ENCODE data around the gene ATXN3L.

The ATXN3L gene

DNA sequence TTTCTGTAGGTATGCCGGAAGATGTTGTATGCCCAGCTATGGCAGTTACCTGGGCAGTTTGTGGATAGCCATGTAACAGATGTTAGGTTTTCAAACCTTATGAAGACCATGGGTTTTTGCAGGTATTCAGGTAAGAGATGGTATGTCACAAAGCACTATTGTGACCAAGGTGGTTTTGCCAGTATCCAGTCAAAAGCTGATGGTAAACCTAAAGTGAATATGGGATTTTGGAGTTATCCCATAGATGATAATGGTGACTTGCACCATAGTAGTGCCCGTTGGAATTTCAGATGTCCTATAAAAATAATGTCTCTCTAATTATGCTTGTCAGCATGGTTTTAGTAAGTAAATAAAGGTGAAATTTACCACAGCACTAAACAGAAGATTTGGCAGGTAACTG, at the start of gene ATXN3L:
ATXN3L (minus strand) TSS at position 101 of the 400 bp plus-strand sequence. CDS start 119 bp downstream, outside the sequence.
- ATAC-seq, result no peak

DNA sequence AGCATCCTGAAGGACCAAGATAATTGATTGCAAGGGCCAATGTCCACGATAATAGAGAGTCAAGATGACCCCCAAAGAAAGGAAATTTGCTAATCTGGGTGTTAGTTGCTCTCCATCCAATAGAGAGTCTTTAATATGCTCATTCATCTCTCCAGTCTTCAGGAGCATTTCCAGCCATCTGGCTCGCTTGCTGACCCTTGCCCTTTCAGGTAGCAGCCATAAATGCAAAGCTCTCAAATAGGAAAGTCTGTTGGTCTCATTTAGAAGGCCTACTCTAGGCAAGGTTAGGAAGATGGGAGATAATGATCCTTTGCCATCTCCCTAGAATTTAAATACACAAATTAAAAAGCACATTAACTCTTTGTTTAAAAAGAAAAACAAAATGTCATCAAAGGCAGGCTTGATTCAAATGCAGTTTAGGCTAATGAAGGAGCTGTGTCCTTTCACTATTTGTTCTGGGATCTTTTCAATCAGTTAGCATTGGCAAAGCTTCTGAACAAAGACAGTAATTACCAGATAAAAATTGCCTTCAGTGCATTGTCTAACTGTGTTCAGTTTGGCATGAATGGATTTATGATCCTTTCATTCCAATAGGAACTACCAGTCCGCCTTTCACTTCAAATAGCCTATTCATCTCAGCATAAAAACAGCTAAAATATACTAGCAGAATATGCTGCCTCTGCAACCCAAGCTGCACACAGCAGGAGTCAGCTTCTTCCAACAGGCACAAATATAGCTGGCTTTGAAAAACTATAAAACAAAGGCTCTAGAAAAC, 49.6 kb upstream of the ATXN3L start:
- ATAC-seq, result no peak

DNA sequence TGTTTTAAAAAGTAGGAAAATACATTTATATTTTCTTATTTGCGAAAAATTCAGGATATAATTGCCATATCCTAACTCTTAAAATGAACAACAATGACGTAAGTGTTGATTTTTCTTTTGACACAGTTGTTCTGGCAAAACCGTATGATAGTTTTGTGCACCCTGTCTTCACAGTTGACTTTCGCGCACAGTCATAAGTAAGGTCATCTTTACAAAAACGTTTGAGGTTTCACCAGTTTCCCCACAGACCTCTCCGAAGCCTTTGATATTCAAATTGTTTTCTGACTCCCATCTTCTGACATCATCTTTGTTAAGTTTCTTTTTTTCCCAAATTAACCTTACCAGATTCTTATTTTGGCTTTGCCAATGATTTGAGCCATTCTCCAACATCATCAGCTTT, 48.1 kb upstream of the ATXN3L start:
- ATAC-seq, result no peak

DNA sequence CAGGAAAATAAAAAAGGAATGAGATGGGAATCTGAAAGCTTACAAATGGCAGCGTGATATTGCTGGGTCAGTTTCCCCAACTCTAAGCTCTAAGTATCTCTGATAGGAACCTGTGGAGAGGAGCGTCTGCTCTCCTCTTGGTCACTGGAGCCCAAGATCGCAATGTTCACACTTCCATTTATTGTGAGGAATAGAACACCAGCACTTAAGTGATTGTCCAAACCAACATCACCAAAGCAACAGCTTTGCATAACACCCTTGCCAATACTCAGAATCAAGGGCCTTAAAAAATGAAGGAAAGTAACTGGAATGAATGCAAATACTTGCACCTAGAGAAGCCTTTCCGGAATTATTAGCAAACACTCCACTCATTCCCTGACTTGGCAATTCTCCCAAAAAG, 46.8 kb upstream of the ATXN3L start:
- no peak for ATAC-seq

DNA sequence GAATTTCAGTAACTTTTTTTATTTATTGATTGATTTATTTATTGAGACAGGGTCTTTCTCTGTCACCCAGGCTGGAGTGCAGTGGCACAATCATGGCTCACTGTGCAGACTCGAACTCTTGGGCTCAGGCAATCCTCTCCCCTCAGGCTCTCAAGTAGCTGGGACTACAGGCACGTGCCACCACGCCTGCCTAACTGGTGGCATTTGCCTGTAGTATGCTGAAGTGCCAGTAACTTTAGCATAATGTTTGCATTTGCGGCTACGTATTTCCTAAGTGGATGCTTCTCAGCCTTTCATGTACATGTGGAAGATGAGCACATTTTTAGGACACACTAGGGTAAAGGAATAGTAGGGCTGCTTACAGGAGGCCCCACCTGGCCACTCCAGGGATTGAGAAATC, 45.3 kb upstream of the ATXN3L start:
- ATAC-seq, result no peak

DNA sequence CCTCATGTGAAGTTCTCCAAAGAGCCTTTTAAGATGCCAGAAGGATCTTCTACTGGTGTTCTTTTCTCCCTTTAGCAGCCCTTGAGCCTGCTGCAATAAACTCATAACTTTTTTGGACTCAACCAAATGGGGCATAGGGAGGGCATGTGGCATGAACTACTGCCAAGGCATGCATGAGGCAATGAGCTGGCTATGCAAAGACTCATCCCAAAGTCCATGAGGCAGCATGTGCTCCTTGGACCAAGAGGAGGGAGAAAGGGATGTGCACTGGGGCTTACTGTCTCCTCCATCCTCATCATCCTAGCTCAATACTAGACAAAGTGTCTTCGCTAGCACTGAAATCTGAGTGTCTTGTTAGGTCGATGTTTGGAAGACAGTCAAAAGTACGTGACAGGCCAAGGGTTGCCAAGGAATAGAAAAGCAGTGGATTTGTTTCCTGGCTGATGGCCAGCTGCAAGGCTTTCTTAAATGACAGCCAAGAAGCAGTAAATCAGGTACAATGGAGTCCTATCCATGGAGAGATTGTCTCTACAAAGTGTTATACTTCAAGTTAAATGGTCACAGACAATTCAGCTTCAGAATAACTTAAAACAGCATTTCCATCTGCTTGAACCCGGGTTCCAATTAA, 44.5 kb upstream of the ATXN3L start:
- no peak for ATAC-seq

DNA sequence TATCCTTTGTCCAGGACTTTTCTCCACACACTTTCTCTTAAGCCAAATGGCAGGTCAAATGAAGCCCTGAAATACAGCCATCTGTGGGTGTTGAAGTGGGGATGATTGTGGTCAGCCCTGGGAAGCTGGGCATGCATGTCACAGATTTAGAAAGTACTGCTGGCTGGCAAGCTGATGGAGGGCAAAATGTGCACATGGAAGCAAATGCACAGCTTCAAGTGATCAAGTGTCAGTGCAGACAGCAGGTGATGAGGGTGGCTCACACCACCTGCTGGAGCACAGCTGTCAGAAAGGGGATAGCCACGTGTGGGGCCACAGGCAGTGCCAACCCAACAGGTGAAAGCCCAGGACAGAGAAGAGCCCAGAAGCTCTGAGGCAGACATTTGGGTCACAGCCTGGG, 40.3 kb upstream of the ATXN3L start:
- ATAC-seq, result no peak

DNA sequence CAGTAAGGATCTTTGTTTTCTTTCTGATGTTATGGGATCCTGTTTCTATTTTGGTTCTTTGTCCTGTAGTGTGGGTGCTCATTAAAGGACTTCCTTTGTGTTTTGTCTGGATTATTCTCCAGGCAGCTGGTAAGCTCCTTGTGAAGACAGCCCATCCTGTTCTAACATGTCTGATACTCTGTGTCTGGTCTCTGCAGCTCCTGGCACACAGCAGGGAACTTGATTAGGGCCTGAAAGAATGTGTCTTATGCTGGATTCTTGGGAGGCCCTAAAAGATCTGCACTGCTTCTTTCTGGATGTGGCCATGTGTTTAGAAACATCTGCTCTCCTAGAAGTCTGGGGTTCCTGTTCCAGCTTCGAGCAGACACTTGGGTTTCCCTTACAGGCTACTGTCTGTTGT, 38.1 kb upstream of the ATXN3L start:
- ATAC-seq, result no peak

DNA sequence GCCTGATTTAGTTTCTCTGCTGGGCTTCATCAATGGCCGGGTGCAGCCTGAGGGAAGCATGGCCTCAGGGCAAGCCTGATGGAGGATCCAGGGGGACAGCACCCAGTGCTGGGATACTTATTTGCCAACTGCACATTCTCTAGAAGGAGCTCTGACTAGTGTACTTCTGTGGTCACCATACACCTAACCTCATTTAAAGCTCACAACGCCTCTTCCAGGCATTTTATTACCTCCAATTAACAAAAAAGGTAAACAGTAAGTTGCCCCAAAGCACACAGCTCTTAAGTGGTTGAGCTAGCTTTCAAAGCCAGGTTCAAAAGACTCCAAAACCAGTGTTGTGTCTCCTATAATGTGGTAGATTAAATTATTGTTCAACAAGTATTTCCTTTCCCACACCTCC, 26.8 kb upstream of the ATXN3L start:
- no peak for ATAC-seq

DNA sequence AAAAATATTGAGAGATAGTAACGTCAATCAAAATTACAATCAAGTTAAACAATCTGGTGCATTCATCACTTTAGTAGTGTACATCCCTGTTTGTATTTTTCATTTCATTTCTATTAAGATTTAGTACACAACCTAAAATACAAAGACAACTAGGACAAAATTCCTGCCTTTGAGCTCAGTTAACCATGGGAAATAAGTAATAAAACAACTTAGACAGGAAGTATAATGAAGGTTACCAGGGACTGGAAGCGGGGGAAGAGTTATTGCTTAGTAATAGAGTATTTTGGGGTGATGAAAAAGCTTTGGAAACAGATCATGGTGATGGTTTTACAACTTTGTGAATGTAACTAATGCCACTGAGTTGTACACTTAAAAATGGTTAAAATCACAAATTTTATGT, 25.6 kb upstream of the ATXN3L start:
- no peak for ATAC-seq

DNA sequence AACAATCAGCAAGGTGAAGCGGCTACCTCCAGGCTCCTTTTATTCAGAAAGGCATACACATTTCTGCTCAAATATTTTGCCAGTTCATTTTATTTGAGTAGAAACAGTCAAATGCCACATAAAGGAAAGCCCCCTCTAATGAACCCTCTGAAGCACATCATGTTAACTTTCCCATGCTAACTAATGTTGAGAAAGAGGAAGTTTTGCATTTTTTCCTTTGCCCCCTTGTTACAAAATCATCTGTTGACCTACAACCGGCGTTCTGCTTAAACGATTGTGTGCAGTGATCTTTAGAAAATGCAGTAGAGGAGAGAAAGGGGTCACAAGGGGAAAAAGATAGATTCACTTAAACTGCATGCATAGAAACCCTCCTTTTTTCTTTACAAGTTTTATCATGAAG, 25.2 kb upstream of the ATXN3L start:
- ATAC-seq, result no peak

DNA sequence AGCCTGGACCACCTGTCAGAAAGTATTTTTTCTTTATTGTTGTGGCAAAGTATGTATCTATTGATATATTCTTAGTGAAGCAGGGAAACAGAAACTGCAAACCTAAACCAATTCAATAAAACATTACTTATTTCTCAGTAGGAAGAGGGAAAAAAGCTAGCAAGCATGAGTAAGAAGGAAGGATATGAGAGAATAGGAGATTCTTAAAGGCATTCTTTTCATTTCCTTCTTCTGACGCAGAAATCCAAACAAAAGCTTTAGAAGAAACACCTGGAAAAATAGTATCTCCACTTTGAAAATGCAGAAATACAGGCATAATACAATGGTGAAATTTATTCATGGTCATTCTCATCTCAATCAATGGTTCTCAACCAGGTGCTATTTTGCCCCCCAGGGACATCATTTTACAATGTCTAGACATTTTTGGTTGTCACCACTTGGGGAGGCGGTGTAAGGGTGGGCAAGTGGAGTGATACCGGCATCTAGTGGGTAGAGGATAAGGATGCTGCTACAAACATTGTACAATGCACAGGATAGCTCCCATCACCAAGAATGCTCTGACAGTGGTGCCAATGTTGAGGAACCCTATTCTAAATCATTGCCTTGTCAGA, 21.7 kb upstream of the ATXN3L start:
- no peak for ATAC-seq

DNA sequence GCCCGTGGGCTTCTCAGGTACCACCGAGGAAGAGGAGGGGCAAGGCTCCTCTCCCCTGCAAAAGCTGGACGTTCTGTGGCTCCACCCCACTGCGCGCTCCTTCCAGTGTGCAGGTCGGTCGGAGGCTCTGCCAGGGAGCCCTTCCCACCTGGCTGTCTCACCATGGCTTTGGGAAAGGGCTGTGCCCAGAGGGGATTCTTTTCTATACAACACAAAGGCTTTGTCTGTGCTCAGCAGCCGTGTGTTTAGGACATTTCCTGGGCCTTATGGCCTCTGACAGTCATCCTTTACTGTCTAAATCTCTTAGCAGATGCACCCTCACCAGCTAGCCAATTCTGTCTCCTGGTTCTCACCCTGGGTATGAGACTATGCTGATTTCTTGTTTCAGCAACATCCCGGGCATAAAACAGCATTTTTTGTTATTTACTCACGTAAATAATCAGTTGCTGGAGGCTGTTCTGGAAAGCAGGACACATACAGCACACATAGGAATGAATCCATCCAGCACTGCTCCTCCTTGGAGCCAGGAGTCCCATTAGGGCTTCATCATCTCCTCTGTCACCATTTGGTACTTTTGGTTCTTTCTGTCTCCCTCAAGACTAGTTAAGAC, 20.4 kb upstream of the ATXN3L start:
- ATAC-seq, result no peak

DNA sequence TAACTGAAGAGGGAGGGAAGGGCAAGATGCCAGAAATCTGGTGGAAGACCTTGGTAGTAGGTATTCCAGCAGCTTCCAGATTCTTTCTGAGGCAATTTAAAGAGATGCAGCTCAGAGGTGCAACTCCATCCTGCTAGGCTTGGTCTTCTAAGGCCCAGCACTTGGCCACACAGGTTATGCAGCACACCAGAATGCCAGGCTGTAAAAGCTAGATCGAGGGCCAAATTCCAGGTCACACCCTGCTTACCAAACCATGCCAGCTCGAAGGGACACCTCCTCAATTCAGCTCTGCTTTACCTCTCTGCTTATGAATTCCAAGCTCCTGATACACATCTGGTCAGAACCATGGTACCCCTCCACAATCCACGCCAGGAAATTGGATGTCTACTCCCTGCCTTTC, 19.8 kb upstream of the ATXN3L start:
- ATAC-seq, result no peak

DNA sequence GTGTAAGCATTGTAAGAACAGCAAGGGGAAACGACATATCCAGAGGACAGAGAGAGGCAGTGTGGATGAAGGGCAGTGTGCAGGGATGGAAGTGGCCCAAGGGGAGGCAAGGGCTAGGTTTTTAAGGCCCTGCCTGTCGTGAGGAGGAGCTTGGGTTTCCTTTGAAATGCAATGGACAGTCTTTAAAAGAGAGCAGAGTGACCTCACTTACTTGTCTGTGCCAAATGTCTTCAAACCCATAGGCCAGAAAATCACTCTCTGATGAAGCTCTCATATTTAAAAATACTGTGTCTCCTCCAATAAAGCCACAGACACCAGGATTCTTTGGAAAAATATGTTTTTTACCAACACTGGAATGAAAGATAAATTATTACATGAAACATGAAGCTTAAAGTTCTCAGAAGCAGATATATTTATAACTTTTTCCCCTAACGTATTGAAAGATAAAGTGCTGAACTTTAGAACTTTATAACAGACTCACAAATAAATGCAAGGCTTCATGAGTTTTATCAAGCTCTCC, 19.2 kb upstream of the ATXN3L start:
- no peak for ATAC-seq

DNA sequence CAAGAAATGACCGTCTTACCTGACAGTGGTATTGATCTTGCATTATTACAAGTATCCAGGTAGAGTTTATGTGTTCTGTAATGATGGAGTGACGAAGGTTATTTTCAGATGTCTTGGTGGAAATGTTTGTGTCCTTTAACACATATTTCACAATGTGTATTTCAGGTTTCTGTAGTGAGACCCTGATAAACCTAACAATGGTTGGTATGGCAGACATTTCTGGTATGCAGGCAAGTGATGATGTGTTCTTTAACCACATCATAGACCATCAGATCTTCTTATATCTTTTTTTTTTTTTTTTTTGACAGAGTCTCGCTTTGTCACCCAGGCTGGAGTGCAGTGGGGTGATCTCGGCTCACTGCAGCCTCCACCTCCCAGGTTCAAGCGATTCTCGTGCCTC, 14.6 kb upstream of the ATXN3L start:
- ATAC-seq, result no peak

DNA sequence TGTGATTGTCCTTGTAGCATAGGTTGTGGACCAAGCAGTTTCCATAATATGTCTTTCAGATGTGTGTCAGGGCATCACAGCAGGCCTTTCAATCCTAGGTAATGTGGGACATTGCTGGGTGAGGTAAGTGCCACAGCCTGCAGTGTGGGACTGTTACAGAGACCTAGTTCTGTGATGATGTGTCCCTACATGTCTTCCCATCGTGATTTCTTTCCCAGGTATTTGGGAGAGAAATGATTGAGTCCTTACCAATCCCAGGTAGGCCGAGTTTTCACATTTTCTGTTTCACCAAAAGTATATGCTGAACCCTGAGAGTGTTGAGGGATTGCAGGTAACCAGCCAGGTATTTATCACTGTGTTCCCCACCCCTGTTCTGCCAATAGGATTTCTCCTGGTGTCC, 10.6 kb upstream of the ATXN3L start:
- no peak for ATAC-seq

DNA sequence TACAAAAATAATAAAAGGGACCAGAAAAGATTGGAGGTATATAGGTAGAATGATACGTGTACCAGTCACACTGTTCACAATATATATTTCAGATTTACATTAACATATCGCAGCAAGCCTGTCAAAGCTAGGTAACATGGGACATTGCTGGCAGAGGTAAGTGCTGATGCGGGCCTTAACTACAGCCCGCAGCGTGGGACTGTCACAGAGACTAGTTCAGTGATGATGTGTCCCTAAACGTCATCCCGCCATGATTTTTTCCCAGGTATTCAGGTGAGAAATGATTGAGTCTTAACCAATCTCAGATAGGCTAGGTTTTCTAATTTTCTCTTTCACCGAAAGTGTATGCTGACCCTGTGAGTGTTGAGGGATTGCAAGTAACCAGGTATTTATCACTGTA, 7.8 kb upstream of the ATXN3L start:
- no peak for ATAC-seq

DNA sequence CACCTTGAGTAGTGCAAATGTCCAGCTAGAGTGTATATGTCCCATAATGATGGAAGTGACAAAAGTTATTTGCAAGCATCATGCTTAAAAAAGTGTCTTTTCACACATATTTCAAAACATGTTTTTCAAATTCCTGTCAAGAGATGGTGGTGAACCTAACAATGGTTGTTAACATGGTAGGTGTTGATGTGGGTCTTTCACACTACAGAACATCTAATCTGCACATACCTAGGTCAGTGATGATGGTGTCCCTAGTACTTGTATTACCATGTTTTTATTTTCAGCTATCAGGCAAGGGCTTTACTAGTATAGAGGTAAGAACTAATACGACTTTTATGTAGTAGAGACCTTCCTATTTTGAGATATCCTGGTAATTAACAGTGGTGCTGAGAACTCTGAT, 3.4 kb upstream of the ATXN3L start:
- ATAC-seq, result no peak

DNA sequence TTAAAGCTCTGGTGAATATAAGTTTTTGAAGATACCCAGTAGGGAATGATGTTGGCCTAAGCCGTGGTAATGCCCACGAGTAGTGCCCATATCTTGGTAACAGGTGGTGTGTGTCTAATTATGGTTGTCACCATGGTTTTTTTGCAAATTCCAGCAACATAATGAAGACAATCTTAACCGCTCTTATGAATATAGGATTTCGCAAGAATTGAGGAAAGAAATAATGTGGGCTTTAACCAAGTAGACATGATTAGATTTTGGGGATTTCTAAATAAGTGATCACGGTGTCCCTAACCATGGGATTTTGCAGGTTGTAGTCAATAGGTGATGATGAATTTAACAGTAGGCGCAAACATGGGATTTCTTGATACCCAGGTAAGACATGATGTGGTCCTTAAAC, 2.5 kb downstream of the ATXN3L start:
- no peak for ATAC-seq

DNA sequence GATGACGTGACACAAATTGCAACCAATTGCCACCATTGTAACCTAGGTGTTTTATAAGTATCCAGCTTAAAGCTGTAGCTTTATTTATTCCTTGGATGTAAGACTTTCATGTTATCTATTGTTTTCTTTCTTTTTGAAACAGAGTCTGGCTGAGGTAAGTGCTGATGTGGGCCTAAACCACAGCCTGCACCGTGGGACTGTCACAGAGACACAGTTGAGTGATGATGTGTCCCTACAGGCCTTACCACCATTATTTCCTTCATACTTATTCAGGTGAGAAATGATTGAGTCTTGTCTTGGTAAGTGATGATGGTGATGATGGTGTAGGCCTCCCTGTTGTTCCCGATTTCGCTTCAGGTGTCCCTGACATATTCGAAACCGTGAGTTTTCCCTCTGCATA, 8.3 kb downstream of the ATXN3L start:
- ATAC-seq, result no peak

DNA sequence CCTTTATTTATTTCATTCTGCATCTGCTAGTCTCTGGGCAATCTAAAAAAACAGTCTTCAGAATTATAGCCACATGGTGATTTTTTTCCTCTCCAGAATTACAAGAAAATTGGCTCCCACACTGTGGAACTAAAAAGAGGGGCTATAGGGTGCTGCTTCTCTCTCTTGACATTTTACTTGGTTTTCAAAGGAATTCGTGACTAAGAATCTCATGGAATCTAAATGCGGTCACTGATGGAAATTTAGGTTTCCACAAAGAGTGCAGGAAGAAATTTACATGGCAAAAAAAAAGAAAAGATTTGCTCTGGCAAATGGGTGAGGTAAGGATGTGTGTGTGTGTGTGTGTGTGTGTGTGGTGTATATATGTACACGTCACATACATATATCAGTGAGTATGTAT, 10.2 kb downstream of the ATXN3L start:
- ATAC-seq, result no peak

DNA sequence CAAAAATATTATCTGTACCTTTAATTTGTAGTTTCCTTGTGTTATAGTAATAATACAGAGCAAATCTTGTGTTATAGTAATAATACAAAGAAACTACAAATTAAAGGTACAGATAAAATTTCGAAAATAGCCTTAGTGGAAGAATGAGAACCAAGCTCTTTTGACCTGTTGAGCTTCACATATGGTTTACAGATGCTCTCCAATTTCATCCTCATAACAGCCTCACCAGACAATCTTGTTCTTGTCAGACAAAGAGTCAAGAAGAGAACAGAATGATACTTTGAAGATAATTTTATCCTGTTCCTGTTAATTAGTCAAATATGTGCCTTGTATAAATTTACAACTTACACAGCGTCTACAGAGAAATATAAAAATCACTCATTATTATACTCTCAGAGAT, 12.8 kb downstream of the ATXN3L start:
- ATAC-seq, result no peak

DNA sequence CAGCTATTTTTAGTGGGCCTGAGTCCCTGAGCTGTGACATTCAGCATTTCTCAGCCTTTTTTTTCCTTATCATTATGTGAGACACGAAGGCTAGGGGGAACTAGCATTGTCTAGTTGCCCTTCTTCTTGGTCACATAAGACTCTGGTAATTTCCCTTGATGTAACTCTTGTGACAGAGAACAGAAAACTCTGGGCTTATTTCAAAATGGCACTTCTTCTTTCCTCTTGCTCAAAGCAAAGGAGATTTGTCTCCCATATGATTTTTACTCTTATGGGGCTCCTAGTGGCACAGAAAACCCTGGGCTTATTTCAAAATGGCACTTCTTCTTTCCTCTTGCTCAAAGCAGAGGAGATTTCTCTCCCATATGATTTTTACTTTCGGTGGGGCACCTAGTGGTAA, 14.7 kb downstream of the ATXN3L start:
- no peak for ATAC-seq

Data from activated CD4-positive, CD25-positive, alpha-beta regulatory T cell treated with anti-CD3 and anti-CD28 coated beads, Interleukin-2, amount 50 U/mL, for 24 hours (primary cell).